Amniotic epithelial cell (primary cell): ENCODE results near the gene TOX3.

ENCODE experiments used
- DNase-seq: peaks from one replicate; pipeline ENCODE4 v3.0.0-alpha.2; 2010; ENCODE audit warnings: low read depth

The TOX3 gene

DNA sequence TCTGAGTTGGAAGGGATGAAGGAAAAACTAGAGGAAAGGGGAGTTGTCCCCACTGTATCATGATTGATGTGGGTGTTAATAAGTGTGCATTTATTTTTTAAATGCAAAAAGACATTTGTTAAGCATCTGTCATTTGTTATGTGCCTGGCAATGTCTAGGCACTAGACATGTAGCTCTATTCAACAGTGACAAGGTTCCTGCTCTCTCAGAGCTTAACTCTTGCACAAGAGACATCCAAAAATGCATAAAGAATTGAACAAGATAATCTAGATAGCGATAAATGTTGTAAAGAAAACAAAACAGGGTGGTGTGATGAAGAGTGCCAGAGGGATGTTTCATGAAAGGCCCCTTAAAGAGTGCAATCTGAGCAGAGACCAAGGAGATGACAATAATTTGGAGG is 148.9 kb downstream of the TOX3 start:
- no peak for DNase-seq

DNA sequence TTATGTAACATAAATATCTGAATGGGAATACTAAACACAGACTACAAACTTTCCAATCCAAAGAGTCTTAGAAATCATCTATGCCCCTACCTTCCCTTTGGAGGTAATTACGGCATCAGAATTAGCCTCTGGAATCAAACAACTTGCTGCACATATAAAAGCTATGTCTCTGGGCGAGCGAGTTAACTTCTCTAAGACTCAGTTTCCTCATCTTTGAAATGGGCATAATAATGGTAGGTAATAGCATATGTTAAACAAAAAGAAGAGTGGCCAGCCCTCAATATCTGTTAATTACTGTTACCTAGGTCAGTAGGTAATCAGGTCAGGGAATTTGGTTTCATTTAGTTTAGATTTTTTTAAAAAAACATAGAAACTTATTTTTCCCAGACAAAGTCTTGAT is 153.5 kb downstream of the TOX3 start:
- no peak for DNase-seq

GRCh38 chr16:52389045-52389444 is 157.9 kb downstream of the TOX3 start:
- DNase-seq: no peak
